ENCODE measurements around the gene RPAP3.
"Not testable (repeated sequence)": the region's sequence is repeated elsewhere in the genome, so short reads cannot be mapped to it uniquely, and the experiment has no call there.

Gene RPAP3

DNA sequence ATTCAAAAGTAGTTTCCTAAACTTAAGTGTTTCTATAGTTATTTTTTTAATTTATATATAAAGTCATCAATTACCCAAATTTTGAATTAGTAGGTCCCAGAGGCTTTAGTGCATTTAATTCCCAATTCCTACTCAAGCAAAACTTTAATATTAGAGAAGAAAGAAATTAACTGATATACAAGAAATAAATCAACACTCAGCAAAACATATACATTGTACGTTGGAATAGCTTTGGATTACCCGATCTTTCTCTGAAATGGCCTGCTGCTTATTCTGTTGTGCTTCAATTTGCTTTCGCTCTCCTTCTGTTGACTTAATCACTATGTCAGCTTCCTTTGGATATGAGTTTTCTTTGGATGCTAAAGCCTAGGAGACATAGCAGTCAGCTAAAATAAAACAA, 18.2 kb downstream of the RPAP3 start:
- H3K4me3 ChIP-seq (ENCODE audit: low read depth, low read length) = no peak overlapping the region

DNA sequence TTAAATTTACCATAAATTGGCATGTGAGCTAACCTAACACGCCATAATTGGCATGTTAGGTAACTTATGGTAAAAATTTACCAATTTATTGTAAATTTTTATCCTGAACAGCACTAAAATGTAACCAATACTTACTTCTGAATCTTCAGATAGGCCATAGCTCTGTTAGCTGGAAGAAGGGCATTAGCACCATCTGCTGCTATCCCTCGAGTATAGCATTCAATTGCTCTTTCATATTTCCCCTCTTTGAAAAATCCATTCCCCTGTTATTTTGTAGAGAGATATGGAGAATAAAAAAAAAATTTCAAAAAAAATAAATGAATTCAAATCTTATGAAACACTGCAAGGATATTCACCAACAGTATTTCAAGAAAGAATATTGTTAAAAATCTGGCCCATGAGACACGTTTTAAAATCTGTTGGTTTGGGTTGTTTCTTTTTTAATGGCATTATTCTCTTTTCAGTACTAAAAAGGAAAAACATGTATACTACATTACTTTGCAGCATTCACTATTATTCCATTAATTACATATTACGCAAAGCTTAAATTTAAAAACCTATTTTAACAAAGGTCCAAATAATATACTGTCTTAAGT, 19.1 kb downstream of the RPAP3 start:
- no peak overlapping the region for H3K4me3 ChIP-seq (ENCODE audit: low read depth, low read length)

DNA sequence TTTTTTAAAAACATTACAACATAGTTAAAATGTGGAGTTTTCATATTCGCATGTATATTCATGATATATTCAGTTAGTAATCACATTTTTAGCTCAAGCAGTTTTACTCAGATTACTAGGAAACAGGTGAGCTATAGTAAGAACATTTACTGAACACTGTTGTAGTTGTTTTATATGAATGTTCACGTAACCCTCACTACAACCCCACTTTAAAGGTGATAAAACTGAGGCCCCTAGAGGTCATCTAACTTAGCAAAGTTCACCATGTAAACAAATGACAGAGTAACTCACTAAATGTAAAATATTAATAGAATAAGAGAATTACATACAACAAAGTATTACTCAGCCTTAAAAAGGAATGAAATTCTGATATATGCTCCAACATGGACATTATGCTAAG, 26.0 kb downstream of the RPAP3 start:
- no peak overlapping the region for H3K4me3 ChIP-seq (ENCODE audit: low read depth, low read length)

DNA sequence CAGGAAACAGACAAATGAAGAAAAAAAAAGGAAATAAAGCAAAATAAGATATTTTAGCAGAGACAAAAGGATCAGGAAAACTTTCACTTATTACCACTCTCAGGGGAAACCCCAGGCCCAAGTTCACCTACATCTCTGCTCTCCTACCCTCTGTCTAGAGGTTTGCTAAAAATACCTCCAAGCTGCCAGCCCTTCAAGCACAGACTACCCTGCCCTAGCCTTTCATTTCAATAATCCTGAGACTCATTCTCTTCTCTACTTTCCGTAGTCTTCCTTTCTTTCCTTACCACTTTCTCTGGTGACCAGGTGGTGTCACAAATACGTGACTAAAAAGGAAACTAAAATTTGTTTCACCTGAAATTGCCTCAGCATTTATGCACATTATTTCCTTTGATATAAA, 33.8 kb downstream of the RPAP3 start:
- H3K4me3 ChIP-seq (ENCODE audit: low read depth, low read length) = no peak overlapping the region

DNA sequence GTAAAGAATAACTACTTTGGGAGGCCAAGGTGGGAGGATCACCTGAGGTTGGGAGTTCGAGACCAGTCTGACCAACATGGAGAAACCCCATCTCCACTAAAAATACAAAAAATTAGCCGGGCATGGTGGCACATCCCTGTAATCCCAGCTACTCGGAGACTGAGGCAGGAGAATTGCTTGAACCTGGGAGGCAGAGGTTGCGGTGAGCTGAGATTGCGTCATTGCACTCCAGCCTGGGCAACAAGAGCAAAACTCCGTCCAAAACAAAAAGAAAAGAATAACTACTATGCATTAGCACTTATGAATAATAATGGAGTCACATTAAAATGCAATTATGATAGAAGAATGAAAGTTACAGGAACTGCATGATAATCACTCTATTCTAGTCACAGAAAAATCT, 37.9 kb downstream of the RPAP3 start:
- not testable (repeated sequence) for H3K4me3 ChIP-seq (ENCODE audit: low read depth, low read length)

DNA sequence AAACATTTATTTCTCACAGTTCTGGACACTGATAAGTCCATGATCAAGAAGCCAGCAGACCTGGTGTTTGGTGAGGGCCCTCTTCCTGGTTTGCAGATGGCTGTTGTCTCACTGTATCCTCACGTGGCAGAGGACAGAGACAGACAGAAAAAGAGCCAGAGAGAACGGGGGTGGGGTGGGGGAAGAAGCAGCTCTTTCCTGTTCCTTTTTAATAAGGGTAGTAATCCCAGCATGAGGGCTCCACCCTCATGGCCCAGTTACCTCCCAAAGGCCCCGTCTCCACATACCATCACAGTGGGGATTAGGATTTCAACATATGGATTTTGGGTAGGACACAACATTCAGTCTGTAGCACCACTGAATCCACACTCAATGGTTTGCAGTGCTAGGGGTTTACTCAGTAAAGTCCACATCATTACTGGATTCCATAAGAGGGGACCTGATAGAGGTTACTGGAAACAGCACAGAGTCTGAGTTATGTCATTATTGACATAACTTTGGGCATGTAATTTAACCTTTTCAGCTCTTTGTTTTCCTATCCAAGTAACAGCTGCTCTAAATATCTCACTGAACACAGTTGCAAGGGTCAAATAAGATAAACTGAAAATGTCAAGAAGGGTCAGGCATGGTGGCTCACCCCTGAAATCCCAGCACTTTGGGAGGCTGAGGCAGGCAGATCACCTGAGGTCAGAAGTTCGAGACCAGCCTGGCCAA, 53.2 kb downstream of the RPAP3 start:
- H3K4me3 ChIP-seq (ENCODE audit: low read depth, low read length) = no peak overlapping the region

DNA sequence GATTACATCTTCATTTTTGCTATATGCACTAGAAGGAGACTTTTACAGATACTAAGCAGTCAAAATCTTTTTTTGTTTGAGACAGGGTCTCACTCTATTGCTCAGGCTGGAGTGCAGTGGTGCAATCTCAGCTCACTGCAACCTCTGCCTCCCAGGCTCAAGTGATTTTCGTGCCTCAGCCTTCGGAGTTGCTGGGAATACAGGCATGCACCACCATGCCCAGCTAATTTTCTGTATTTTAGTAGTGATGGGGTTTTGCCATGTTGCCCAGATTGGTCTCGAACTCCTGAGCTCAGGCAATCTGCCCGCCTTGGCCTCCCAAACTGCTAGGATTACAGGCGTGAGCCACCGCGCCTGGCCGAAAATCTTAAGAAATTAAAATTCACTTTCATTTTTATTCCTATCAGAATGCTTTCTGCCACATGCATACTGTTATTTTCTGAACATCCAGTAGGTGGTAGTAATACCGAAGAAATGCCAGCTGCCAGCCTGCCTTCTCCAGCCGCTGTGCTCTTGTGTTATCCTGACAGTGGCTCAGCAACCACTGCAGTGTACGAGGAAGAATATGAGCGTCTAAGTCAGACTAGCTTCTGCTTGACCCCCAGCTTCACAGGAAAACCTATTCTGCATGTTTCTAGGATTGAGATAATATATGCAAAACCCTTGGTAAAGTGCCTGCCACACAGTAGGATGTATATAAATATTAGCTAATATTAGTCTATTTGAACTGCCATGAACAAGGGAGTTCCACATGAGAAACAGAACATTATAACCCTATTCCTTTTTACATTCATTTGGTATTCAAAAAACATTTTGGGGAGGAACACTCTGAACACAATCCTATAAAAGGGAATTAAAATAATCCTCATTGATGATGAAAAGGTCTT, 54.2 kb downstream of the RPAP3 start:
- no peak overlapping the region for H3K4me3 ChIP-seq (ENCODE audit: low read depth, low read length)

DNA sequence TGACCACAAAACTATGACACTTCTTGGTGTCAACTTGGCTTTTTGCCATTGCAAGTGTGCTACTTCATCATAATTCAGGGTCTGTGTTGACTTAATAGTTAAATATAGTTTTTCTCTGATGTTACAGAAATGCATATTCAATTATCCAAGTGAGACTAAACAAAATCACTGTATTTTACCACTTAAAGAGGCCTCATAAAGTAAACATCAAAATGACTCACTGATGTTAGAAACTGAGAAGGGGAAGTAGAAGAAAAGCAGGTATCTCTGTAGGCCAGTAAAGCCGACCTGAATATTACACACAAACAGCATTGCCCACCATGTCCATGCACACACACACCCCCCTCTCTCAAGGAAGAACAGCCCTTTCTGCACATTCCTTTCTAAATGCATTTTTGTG, 55.4 kb downstream of the RPAP3 start:
- H3K4me3 ChIP-seq (ENCODE audit: low read depth, low read length) = no peak overlapping the region

DNA sequence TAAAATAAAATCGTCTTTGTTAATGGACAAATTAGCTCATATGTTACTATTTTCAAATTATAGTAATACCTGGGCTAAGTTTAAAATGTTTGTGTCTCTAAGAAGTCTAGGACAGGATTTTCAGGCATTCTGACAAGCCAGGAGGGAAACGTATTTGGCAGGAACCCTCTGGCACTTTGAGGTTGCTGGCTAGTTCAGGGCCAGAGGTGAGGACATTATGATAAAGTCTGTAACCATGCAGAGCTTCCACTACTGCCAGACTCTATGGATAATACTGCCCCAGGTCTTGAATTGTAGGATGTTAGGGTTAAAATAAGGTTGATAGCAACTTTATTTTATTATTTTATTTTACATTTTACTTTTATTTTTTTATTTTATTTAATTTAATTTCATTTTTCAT, 56.4 kb downstream of the RPAP3 start:
- no peak overlapping the region for H3K4me3 ChIP-seq (ENCODE audit: low read depth, low read length)

DNA sequence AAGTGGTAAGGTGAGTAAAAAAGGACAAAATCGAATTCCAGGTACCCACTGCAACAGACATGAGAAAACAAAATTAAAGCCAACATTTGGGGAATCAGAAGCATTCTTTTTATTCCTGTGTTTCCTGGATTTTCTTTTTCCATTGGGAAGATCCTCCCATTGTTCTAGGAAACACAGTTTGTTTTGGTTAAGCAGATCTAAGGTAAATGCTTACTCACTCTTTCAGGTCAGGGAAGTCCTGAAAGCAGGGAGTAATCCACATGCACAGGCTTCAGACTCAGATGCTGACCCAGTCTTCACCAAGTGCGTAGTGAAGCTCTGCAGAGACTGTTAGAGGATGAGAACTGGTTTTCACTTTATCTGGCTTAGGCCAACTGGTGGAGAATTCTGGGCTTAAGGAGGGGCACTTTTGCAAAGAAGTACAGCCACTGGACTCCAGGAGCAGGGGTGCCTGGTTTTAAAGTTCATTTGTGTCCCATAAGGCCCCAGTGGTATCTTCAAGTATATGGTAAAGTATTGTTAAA, 57.7 kb downstream of the RPAP3 start:
- no peak overlapping the region for H3K4me3 ChIP-seq (ENCODE audit: low read depth, low read length)

DNA sequence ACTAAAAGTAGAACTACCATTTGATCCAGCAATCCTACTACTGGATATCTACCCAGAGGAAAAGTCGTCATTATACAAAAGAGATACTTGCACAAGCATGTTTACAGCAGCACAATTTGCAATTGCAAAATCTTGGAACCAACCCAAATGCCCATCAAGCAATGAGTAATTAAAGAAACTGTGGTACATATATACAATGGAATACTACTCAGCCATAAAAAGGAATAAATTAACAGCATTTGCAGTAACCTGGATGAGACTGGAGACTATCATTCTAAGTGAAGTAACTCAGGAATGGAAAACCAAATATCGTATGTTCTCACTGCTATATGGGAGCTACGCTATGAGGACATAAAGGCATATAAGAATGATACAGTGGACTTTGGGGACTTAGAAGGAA, 63.5 kb downstream of the RPAP3 start:
- not testable (repeated sequence) for H3K4me3 ChIP-seq (ENCODE audit: low read depth, low read length)

DNA sequence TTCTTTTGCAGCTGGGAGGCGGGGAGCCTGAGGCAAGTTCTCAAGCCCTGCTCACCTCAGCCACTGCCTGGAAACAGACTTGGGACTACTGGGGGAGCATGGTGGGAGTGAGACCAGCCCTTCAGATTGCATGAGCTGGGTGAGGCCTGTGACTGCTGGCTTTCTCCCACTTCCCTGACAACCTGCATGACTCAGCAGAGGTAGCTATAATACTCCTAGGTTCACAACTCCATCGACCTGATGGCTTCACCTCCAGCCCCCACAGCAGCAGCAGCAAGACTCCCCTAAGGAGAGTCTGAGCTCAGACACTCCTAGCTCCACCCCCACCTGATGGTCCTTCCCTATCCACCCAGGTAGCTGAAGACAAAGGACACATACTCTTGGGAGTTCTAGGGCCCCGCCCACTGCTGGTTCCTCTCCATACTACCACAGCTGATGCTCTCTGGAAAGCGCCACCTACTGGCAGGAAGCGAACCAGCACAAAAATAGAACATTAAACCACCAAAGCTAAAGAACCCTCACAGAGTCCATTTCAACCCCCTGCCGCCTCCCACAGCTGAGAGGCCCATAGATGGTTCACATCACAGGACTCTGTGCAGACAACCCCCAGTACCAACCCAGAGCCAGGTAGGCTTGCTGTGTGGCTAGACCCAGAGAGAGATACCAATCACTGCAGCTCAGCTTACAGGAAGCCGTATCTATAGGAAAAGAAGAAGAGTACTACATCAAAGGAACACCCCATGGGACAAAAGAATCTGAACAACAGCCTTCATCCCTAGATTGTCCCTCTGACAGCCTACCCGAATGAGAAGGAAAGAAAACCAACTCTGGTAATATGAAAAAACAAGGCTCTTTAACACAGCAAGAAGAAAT, 68.7 kb downstream of the RPAP3 start:
- H3K4me3 ChIP-seq (ENCODE audit: low read depth, low read length) = no peak overlapping the region

DNA sequence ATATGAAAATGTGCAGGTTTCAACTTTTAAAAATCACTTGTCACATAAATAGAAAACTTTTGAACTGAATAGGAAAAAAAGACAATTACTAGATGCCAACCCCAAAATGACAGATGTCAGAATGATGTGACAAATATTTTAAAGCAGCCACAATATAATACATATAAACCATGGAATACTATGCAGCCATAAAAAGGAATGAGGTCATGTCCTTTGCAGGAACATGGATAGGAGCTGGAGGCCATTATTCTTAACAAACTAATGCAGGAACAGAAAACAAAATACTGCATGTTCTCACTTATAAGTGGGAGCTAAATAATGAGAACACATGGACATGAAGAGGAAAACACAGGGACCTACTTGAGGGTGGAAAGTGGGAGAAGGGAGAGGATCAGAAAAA, 70.1 kb downstream of the RPAP3 start:
- not testable (repeated sequence) for H3K4me3 ChIP-seq (ENCODE audit: low read depth, low read length)

DNA sequence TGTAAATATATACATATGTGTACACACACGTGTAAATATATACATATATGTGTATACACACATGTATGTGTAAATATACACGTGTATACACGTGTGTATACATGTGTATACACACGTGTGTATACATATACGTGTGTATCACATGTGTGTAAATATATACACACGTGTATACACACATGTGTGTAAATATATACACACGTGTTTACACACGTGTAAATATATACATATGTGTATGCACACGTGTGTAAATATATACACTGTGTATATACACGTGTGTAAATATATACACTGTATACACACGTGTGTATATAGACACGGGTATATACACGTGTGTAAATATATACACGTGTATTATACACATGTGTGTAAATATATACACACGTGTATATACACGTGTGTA, 71.7 kb downstream of the RPAP3 start:
- no peak overlapping the region for H3K4me3 ChIP-seq (ENCODE audit: low read depth, low read length)

DNA sequence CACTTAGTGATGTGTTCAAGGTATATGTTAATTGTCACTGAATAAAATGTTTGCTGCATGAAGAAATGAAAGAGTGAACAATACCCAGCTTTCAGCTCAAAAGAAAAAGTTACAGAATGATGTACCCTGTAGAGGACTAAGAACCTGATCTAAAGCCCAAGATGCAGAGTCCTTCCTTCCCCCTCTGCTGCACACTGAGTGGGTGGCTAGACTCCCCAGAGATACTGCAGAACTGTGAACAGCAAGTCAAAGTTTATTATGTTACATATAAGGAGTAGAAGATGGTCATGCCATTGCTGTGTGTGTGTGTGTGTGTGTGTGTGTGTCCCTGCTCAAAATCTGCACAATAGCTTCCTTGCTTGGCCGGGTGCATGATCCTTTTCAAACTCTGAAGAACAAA, 83.9 kb downstream of the RPAP3 start:
- H3K4me3 ChIP-seq (ENCODE audit: low read depth, low read length) = no peak overlapping the region

DNA sequence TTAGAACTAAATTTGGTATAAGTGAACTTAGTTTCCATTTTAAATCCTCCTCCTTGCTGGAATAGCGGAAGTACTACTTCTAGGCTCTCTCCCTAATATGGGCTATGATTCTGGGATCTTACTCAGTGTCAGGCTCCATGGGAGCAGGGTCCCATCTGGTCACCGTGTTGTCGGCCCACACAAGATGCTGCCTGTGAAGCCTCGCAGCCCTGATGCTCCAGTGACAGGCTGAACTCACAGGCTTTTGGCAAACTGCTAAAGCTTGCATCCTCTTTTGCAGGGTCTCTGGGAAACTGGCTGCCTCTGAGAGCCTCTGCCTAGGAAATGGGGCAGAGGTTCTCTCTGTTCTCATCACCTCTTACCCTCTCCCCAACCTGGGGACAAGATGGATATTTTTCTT, 88.4 kb downstream of the RPAP3 start:
- no peak overlapping the region for H3K4me3 ChIP-seq (ENCODE audit: low read depth, low read length)

DNA sequence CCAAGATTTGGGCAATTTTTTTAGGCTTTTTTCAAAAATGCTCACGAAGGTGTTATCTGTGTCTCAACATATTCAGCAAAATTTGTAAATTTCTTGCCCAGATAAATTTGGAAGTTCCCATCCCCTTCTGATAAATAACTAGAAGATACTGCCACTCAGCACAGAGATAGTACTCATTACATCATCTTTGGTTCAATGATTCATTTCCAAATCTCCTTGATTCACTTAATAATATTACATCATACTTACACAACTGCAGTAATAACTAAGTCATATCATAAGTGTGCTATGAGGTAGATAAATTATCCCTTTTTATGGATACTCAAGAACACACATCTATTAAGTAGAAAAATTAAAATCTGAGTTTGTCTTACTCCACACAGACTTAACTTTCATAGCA, 89.4 kb downstream of the RPAP3 start:
- no peak overlapping the region for H3K4me3 ChIP-seq (ENCODE audit: low read depth, low read length)

DNA sequence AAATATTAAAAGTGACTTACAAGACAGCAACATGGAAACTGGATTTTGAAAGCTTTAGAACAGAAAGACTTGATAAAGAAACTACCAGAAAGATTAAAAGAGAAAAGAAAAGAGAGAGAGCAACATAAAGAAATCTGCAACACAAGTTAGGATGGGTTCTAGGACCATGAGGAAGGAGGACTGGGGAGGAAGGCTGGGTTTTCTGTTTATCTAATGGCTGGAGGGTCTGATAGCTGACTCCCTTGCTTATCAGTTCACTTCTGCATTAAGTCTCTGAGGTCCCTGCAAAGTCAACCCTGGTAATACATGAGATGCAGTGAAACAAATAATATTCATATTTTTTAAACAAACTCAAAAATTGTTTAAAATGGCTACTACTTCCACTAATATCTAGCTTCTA, 90.1 kb downstream of the RPAP3 start:
- H3K4me3 ChIP-seq (ENCODE audit: low read depth, low read length) = no peak overlapping the region

DNA sequence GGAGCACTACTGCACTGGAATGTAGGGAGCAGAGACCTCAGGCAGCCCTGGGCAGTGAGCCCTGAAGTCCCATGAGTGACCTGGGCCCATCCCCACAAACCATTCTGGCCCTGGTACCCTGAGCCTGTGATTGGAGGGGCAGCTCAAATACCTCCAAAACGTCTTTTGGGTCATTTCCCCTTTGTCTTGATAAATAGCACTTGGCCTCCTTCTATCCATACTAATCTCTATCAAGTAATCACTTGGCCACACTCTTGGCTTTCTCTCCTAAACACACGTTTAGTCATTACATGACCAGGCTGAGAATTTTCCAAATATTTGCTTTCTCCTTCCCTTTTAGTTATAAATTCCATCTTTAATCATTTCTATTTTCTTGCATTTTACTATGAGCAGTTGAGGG, 91.3 kb downstream of the RPAP3 start:
- H3K4me3 ChIP-seq (ENCODE audit: low read depth, low read length) = no peak overlapping the region

DNA sequence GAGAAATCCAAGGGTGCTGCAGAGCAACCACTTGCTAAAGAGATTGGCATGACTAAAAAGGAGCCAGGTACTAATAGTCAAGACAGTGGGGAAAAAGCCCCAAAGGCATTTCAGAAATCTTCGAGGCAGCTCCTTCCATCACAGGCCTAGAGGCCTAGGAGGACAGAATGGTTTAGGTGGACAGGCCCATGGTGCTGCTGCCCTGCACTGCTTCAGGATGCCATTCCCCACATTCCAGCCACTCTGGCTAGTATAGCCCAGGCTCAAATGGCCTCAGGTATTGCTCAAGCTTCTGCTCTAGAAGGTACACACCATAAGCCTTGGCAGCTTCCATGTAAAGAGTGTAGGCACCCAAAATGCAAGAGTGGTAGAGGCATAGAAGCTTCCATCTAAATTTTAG, 92.9 kb downstream of the RPAP3 start:
- H3K4me3 ChIP-seq (ENCODE audit: low read depth, low read length) = no peak overlapping the region

DNA sequence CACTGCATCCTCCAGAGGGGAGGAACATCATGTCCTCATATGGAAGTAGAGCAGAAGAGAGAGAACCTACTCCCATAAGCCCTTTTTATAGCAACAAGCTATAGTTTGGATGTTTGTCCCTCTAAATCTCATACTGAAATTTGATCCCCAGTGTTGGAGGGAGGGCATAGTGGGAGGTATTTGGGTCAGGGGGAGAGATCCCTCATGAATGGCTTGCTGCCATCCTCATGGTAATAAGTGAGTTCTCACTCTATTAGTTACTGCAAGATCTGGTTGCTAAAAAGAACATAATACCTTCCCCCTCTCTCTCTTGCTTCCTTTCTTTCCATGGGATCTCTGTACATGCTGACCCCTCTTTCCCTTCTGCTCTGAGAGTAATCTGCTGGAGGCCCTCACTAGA, 93.9 kb downstream of the RPAP3 start:
- no peak overlapping the region for H3K4me3 ChIP-seq (ENCODE audit: low read depth, low read length)

All from iPS-11a (cell line).